Adrenal gland (tissue), 12 donors: ENCODE measurements around the gene DBR1. TPM values are rescaled to one million over a fixed set of nuclear protein-coding genes. Genes with fewer than 3 reads are reported as not detected.

ENCODE experiments used
- DNase-seq, 7 donors: peaks; one replicate each; pipeline ENCODE4 v3.0.0-alpha.2; 2019 to 2020
- H3K27ac ChIP-seq, 5 donors: fragments of 200-600 bp; sonication (generic) in 4 of 5; 1 replicate in 3 of 5; 2 replicates in 2 of 5; pipeline versions ENCODE4 v1.5.1 to v1.8.0; 2016 to 2020; ENCODE audit warnings: mild to moderate bottlenecking in 1 of 5
- H3K27me3 ChIP-seq: fragments of 200-600 bp; 2 replicates; pipeline ENCODE4 v1.8.0; 2021
- H3K36me3 ChIP-seq, 2 donors: fragments of 200-600 bp; replicated peaks in 1 of 2; 1 replicate in 1 of 2; 2 replicates in 1 of 2; pipeline versions ENCODE4 v1.5.1 to v1.8.0; 2018 to 2022
- H3K4me1 ChIP-seq, 2 donors: fragments of 200-600 bp; replicated peaks in 1 of 2; 1 replicate in 1 of 2; 2 replicates in 1 of 2; pipeline versions ENCODE4 v1.5.1 to v1.8.0; 2018 to 2021
- H3K4me3 ChIP-seq, 4 donors: fragments of 200-600 bp; sonication (generic) in 3 of 4; one replicate each; pipeline ENCODE4 v1.5.1; 2016 to 2018
- H3K9me3 ChIP-seq, 3 donors: fragments of 200-600 bp; sonication (generic) in 1 of 3; replicated peaks in 1 of 3; 1 replicate in 2 of 3; 2 replicates in 1 of 3; pipeline versions ENCODE4 v1.5.1 to v1.8.0; 2016 to 2021
- POLR2A ChIP-seq, 2 donors: fragments of 450-650 bp; IDR thresholded peaks; one replicate each; pipeline ENCODE4 v1.6.1; 2017; ENCODE audit warnings: antibody characterized with exemption in 2 of 2, mild to moderate bottlenecking in 2 of 2, moderate library complexity in 1 of 2
- WGBS, 4 donors: extraction: QIAGEN DNeasy Blood & Tissue Kit in 2 of 4; methylation state at CpG; one replicate each; pipeline versions ENCODE4 v1.1.5 to v1.1.7; 2013 to 2017; 5-methylcytosine and 5-hydroxymethylcytosine counted together
- intact Hi-C, 2 donors: fragments of 100-400 bp; cut with DNase I; formaldehyde crosslinking; loops; one replicate each; pipeline versions ENCODE4 v1.14.1 to v1.15.0; 2022 to 2023
- polyA plus RNA-seq, 3 donors: library from polyadenylated mRNA; stranded (reverse); fragments of 200-250 nt in 2 of 3; fragments of 350-450 nt in 1 of 3; fragmentation: Illumina TruSeq in 1 of 3; extraction: RNeasy Lipid Tissue Mini Kit (QIAGEN cat#74804) in 1 of 3; gene quantifications; one replicate each; pipeline ENCODE4 v1.2.3, GENCODE V29; 2013 to 2014
- total RNA-seq, 9 donors: library from RNA; depleted of rRNA in 4 of 9; stranded (reverse); fragments of >200 nt in 4 of 9; fragments of 120-200 nt in 1 of 9; fragmentation: NEBNext Ultra II Directional in 1 of 9; extraction: Animal tissue kit (Norgen Biotek cat#: 25700) in 1 of 9; gene quantifications; one replicate each; pipeline versions ENCODE4 v1.1.0 to v1.2.4, GENCODE V29; 2013 to 2023
- TF ChIP-seq, protein P1 (sequence below), 6 experiments: fragments of 450-650 bp in 4 of 6; fragments of 200-600 bp in 2 of 6; sonication (generic) in 1 of 6; IDR thresholded peaks; 1 replicate in 5 of 6; 2 replicates in 1 of 6; pipeline versions ENCODE4 v1.5.1 to v1.8.0; 2016 to 2021; ENCODE audit warnings: antibody characterized with exemption in 6 of 6, mild to moderate bottlenecking in 2 of 6, moderate library complexity in 1 of 6
- donor health status: healthy with polysubstance abuse.
- donor health status: Bipolar disorder and iron deficiency.
- donor health status: DM: yes; HTN: yes; CAD: no.
- donor health status: DM: no; HTN: no; CAD: no.
- donor health status: DM: no; HTN: no; CAD: no.
- donor health status: DM: yes; HTN: yes; CAD: no.

The DBR1 gene
- total and polyA plus RNA-seq, 12 donors = 5.6 to 18.8 (median 12.0) TPM

- no peak overlapping the region for H3K27ac ChIP-seq
- H3K9me3 ChIP-seq = no peaks in the 10 kb centered on the region
- peaks cover 0 to 29% of the 10 kb centered on the region in 2 donors for H3K36me3 ChIP-seq
- H3K4me3 ChIP-seq = no peak overlapping the region
- TF ChIP-seq, protein P1, sequence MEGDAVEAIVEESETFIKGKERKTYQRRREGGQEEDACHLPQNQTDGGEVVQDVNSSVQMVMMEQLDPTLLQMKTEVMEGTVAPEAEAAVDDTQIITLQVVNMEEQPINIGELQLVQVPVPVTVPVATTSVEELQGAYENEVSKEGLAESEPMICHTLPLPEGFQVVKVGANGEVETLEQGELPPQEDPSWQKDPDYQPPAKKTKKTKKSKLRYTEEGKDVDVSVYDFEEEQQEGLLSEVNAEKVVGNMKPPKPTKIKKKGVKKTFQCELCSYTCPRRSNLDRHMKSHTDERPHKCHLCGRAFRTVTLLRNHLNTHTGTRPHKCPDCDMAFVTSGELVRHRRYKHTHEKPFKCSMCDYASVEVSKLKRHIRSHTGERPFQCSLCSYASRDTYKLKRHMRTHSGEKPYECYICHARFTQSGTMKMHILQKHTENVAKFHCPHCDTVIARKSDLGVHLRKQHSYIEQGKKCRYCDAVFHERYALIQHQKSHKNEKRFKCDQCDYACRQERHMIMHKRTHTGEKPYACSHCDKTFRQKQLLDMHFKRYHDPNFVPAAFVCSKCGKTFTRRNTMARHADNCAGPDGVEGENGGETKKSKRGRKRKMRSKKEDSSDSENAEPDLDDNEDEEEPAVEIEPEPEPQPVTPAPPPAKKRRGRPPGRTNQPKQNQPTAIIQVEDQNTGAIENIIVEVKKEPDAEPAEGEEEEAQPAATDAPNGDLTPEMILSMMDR (IDR thresholded peaks at IDR 0.05) = no peak
- TF ChIP-seq POLR2A (IDR thresholded peaks at IDR 0.05) = no peak
- H3K4me1 ChIP-seq = peaks cover 0 to 20% of the 10 kb centered on the region in 2 donors
- DNase-seq = no peak
- H3K27me3 ChIP-seq = no peaks in the 10 kb centered on the region
- intact Hi-C loops = no loop called here
- WGBS, 4 donors = 84 to 90% (median 87%) methylated on average over 4 of the region's 4 CpGs
These were observed 46.1 kb upstream of the DBR1 start for GRCh38 chr3:138220788-138221187.

DNA sequence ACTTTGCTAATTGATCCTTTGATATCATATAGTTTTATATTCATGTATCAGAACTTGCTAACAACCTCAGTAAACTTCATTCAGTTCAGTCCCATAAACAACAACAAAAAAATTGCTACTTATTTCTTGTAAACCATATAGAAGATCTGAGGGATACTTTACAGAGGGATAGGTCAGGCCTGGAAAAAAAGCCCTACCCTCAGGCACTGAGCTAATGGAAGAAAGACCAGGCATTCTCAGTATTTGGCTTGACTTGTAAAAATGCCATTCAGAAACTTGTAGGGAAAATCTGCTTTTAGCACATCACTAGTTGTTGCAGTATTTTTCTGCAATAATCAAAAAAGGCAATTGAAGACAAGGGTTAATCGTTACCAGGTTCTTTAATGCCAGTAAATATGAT, 45.5 kb upstream of the DBR1 start:
- no peak overlapping the region for H3K27ac ChIP-seq
- WGBS, 4 donors = 91 to 100% (median 93%) methylated on average over 1 of the region's 1 CpG
- TF ChIP-seq, protein P1 (IDR thresholded peaks at IDR 0.05) = no peak
- TF ChIP-seq POLR2A (IDR thresholded peaks at IDR 0.05) = no peak
- no peaks in the 10 kb centered on the region for H3K9me3 ChIP-seq
- no peak overlapping the region for H3K4me3 ChIP-seq
- DNase-seq = no peak
- intact Hi-C loops = no loop called here
- peaks cover 0 to 20% of the 10 kb centered on the region in 2 donors for H3K4me1 ChIP-seq
- peaks cover 0 to 24% of the 10 kb centered on the region in 2 donors for H3K36me3 ChIP-seq
- H3K27me3 ChIP-seq = no peaks in the 10 kb centered on the region

DNA sequence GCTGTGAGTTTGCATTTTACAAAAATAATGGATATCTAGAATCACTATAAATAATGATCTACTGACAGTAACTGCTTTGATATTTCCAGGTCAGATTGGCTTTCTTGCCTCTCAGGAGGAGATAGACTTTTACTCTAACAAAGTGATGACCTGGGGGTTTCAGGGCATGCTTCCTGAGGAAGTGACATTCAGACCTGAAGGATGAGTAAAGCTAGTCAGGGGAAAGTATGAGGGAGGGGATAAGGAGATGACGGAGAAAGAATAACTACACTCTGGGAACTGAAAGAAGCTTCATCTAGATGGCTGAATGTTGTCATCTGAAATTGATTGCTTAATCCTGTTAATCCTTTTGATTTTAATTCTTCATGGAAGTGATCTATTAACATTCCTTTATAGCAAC, 44.5 kb upstream of the DBR1 start:
- no peak for TF ChIP-seq POLR2A (IDR thresholded peaks at IDR 0.05)
- TF ChIP-seq, protein P1 (IDR thresholded peaks at IDR 0.05) = no peak
- 54 to 78% (median 71%) methylated on average over 1 of the region's 1 CpG for WGBS, 4 donors
- DNase-seq = no peak
- no peaks in the 10 kb centered on the region for H3K27me3 ChIP-seq
- H3K4me1 ChIP-seq = peaks cover 0 to 20% of the 10 kb centered on the region in 2 donors
- H3K4me3 ChIP-seq = no peak overlapping the region
- no peak overlapping the region for H3K27ac ChIP-seq
- H3K36me3 ChIP-seq = peaks cover 0 to 14% of the 10 kb centered on the region in 2 donors
- H3K9me3 ChIP-seq = no peaks in the 10 kb centered on the region
- intact Hi-C loops = no loop called here

GRCh38 chr3:138213398-138214085, 38.8 kb upstream of the DBR1 start:
- Histone ChIP-seq H3K27me3 (no peaks in the 10 kb centered on the region), H3K4me3 (no peak overlapping the region), H3K4me1 (peaks cover 0 to 4% of the 10 kb centered on the region in 2 donors), H3K9me3 (no peaks in the 10 kb centered on the region), H3K27ac (no peak overlapping the region), H3K36me3 (no peaks in the 10 kb centered on the region)
- 88 to 96% (median 95%) methylated on average over 7 of the region's 7 CpGs for WGBS, 4 donors
- no peak for TF ChIP-seq POLR2A (IDR thresholded peaks at IDR 0.05)
- TF ChIP-seq, protein P1 (IDR thresholded peaks at IDR 0.05) = no peak
- intact Hi-C loops = no loop called here
- DNase-seq = no peak
